HCT116 (cell line): Measurements from ENCODE around the gene KRTAP4-5. TPM values are rescaled to one million over a fixed set of nuclear protein-coding genes. Genes with fewer than 3 reads are reported as not detected.

Experiments used
- ATAC-seq: fragments of 200-7000 bp; cut with Tn5 transposase; 2 replicates; pipeline ENCODE4 v1.9.1; 2020; ENCODE audit warnings: mild to moderate bottlenecking, moderate library complexity
- BruUV-seq: library from RNA; stranded (reverse); fragments of 400-500 nt; replicated peaks from 2 replicates; lab custom pipeline; 2021; lab: Mats Ljungman, UMichigan
- CTCF ChIA-PET: fragments of 300-600 bp; sonication (Branson Sonifier 250); formaldehyde crosslinking; loops from one replicate; lab custom pipeline; 2021; ENCODE audit warnings: antibody characterized with exemption; lab: Charles Lee
- POLR2A ChIA-PET: fragments of 300-600, 350-600 bp; sonication (Branson Sonifier 250); formaldehyde crosslinking; loops from one replicate; lab custom pipeline; 2021; ENCODE audit warnings: antibody characterized with exemption; lab: Charles Lee
- RAD21 ChIA-PET, 2 experiments: fragments of 300-600 bp; sonication (Branson Sonifier 250); formaldehyde crosslinking; loops; one replicate each; lab custom pipeline; 2023; ENCODE audit warnings: low total read pairs in 2 of 2; ENCODE audit not compliant: uncharacterized antibody in 2 of 2, unreplicated experiment in 2 of 2, low non-redundant PET in 1 of 2; lab: Charles Lee
- DNase-seq: peaks from one replicate; pipeline ENCODE4 v3.0.0-alpha.2; 2010; ENCODE audit warnings: low read depth, low spot score
- H2AFZ ChIP-seq: fragments of 200-600 bp; shearing (Covaris generic), sonication (generic); 2 replicates; pipeline ENCODE4 v1.6.1; 2017; ENCODE audit warnings: low read depth, mixed run types, mixed read lengths, antibody characterized with exemption, low read length; ENCODE audit not compliant: poor library complexity, severe bottlenecking
- H3K27ac ChIP-seq: 2 replicates; pipeline ENCODE4 v1.5.1; 2012; ENCODE audit warnings: low read depth, low read length
- H3K27me3 ChIP-seq: fragments of 200-600 bp; sonication (generic); 2 replicates; pipeline ENCODE4 v1.6.1; 2016; ENCODE audit warnings: mixed run types, low read length, mixed read lengths; ENCODE audit not compliant: insufficient read depth
- H3K36me3 ChIP-seq, 2 experiments: fragments of 200-500 bp in 1 of 2; fragments of 200-600 bp in 1 of 2; sonication (Bioruptor generic) in 1 of 2; sonication (generic) in 1 of 2; 2 replicates each; pipeline versions ENCODE4 v1.5.1 to v1.6.1; 2014 to 2016; ENCODE audit warnings: low read length in 2 of 2, inconsistent platforms in 1 of 2, mixed read lengths in 1 of 2, mixed run types in 1 of 2; ENCODE audit not compliant: insufficient read depth in 2 of 2, control insufficient read depth in 1 of 2
- H3K4me1 ChIP-seq, 2 experiments: fragments of 200-600 bp in 1 of 2; sonication (generic) in 1 of 2; 2 replicates each; pipeline versions ENCODE4 v1.5.1 to v1.6.1; 2012 to 2017; ENCODE audit warnings: low read length in 2 of 2, inconsistent platforms in 1 of 2, mild to moderate bottlenecking in 1 of 2, mixed read lengths in 1 of 2, mixed run types in 1 of 2, moderate library complexity in 1 of 2; ENCODE audit not compliant: insufficient read depth in 2 of 2, control insufficient read depth in 1 of 2
- H3K4me2 ChIP-seq: fragments of 200-600 bp; sonication (generic); 2 replicates; pipeline ENCODE4 v1.6.1; 2017; ENCODE audit warnings: mixed run types, low read length, mixed read lengths
- H3K4me3 ChIP-seq, 2 experiments: fragments of 200-600 bp in 1 of 2; sonication (generic) in 1 of 2; replicated peaks in 1 of 2; 2 replicates each; pipeline ENCODE4 v1.5.1; 2011 to 2016; ENCODE audit warnings: low read length in 2 of 2, control low read depth in 1 of 2, low read depth in 1 of 2, mild to moderate bottlenecking in 1 of 2, mixed read lengths in 1 of 2, mixed run types in 1 of 2
- H3K79me2 ChIP-seq: fragments of 200-600 bp; sonication (generic); 2 replicates; pipeline ENCODE4 v1.6.1; 2017; ENCODE audit warnings: mild to moderate bottlenecking, mixed run types, low read length, moderate library complexity, mixed read lengths; ENCODE audit not compliant: insufficient read depth
- H3K9ac ChIP-seq: fragments of 200-600 bp; sonication (generic); 2 replicates; pipeline ENCODE4 v1.6.1; 2016; ENCODE audit warnings: low read length, mixed read lengths
- H3K9me2 ChIP-seq: fragments of 200-600 bp; sonication (generic), shearing (Covaris generic); 2 replicates; pipeline ENCODE4 v1.6.1; 2017; ENCODE audit warnings: mixed run types, mild to moderate bottlenecking, moderate library complexity; ENCODE audit not compliant: insufficient read depth
- H3K9me3 ChIP-seq, 2 experiments: fragments of 200-500 bp in 1 of 2; fragments of 200-600 bp in 1 of 2; sonication (Bioruptor generic) in 1 of 2; sonication (generic) in 1 of 2; 2 replicates each; pipeline ENCODE4 v1.6.1; 2014 to 2017; ENCODE audit warnings: low read length in 2 of 2, mixed read lengths in 2 of 2, inconsistent platforms in 1 of 2, low read depth in 1 of 2, mild to moderate bottlenecking in 1 of 2, mixed run types in 1 of 2, moderate library complexity in 1 of 2; ENCODE audit not compliant: control insufficient read depth in 1 of 2, insufficient read depth in 1 of 2
- H4K20me1 ChIP-seq: fragments of 200-600 bp; sonication (generic), shearing (Covaris generic); 2 replicates; pipeline ENCODE4 v1.6.1; 2017; ENCODE audit warnings: mixed run types, mild to moderate bottlenecking, moderate library complexity; ENCODE audit not compliant: insufficient read depth
- EGR1 ChIP-seq: IDR thresholded peaks from 2 replicates; pipeline ENCODE4 v1.6.1; 2012; ENCODE audit warnings: low read depth
- ELF1 ChIP-seq: IDR thresholded peaks from 2 replicates; pipeline ENCODE4 v1.6.1; 2012; ENCODE audit warnings: low read depth, borderline replicate concordance
- FOSL1 ChIP-seq: IDR thresholded peaks from 2 replicates; pipeline ENCODE4 v1.6.1; 2012; ENCODE audit warnings: low read depth
- JUND ChIP-seq: IDR thresholded peaks from 2 replicates; pipeline ENCODE4 v1.6.1; 2012
- RAD21 ChIP-seq: IDR thresholded peaks from 2 replicates; pipeline ENCODE4 v1.6.1; 2012; ENCODE audit warnings: low read depth, mild to moderate bottlenecking
- SP1 ChIP-seq: IDR thresholded peaks from 2 replicates; pipeline ENCODE4 v1.6.1; 2012; ENCODE audit warnings: low read depth
- ZNF274 ChIP-seq: fragments of 200-500 bp; sonication (Bioruptor generic); IDR thresholded peaks from 2 replicates; pipeline ENCODE4 v1.6.1; 2014; ENCODE audit warnings: mild to moderate bottlenecking, low read depth, low read length, inconsistent platforms
- intact Hi-C: fragments of 100-400 bp; cut with micrococcal nuclease; formaldehyde crosslinking; loops from 2 replicates; pipeline ENCODE4 v1.10.0; 2022
- total RNA-seq: library from RNA; stranded (reverse); gene quantifications from one replicate; pipeline ENCODE4 v1.2.1, GENCODE V29; 2021; ENCODE audit not compliant: unreplicated experiment
- TF ChIP-seq, protein P1 (sequence below), 3 experiments: fragments of 200-600 bp in 1 of 3; sonication (generic) in 1 of 3; IDR thresholded peaks in 2 of 3; conservative IDR thresholded peaks in 1 of 3; 2 replicates each; pipeline ENCODE4 v1.5.1; 2012 to 2017; ENCODE audit warnings: low read depth in 2 of 3, low read length in 2 of 3, antibody characterized with exemption in 1 of 3, borderline replicate concordance in 1 of 3, control low read depth in 1 of 3, mild to moderate bottlenecking in 1 of 3, mixed read lengths in 1 of 3, mixed run types in 1 of 3, moderate library complexity in 1 of 3; ENCODE audit not compliant: insufficient read depth in 1 of 3
- TF ChIP-seq, protein P2 (sequence below): IDR thresholded peaks from 2 replicates; pipeline ENCODE4 v1.6.1; 2011; ENCODE audit warnings: mild to moderate bottlenecking, low read length, moderate library complexity; ENCODE audit not compliant: insufficient replicate concordance; ENCODE audit errors: extremely low read depth

The KRTAP4-5 gene
- total RNA-seq, 1 experiment from 2014 or later: not detected

DNA sequence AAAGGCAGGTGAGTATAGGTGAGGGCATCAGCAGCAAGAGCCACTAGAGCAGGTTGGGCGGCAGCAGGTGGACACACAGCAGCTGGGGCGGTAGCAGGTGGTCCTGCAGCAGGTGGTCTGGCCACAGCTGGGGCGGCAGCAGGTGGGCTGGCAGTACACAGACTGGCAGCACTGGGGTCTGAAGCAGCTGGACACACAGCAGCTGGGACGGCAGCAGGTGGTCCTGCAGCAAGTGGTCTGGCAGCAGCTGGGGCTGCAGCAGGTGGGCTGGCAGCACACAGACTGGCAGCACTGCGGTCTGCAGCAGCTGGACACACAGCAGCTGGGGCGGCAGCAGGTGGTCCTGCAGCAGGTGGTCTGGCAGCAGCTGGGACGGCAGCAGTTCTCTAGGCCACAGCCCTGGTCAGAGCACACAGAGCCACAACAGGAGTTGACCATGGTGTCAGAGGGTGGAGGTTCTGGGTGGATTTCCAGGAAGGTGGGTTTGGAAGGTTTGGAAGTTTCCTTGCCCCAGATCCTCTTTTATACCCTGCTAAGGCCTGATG lies 28.2 kb upstream of the KRTAP4-5 start, which contains the start of gene KRTAP4-2:
TSS of gene KRTAP4-2 (minus strand) at position 495 of the 545 bp plus-strand sequence. CDS start at position 438, 57 bp downstream.
- H3K27me3 ChIP-seq: no peaks in the 10 kb centered on the region
- intact Hi-C loops: no loop called here
- no peak within 1 kb of the TSS for H3K27ac ChIP-seq
- TF ChIP-seq RAD21 (no peak), SP1 (no peak), FOSL1 (no peak), EGR1 (no peak), ZNF274 (no peak), JUND (no peak), ELF1 (no peak)
- TF ChIP-seq, protein P1, sequence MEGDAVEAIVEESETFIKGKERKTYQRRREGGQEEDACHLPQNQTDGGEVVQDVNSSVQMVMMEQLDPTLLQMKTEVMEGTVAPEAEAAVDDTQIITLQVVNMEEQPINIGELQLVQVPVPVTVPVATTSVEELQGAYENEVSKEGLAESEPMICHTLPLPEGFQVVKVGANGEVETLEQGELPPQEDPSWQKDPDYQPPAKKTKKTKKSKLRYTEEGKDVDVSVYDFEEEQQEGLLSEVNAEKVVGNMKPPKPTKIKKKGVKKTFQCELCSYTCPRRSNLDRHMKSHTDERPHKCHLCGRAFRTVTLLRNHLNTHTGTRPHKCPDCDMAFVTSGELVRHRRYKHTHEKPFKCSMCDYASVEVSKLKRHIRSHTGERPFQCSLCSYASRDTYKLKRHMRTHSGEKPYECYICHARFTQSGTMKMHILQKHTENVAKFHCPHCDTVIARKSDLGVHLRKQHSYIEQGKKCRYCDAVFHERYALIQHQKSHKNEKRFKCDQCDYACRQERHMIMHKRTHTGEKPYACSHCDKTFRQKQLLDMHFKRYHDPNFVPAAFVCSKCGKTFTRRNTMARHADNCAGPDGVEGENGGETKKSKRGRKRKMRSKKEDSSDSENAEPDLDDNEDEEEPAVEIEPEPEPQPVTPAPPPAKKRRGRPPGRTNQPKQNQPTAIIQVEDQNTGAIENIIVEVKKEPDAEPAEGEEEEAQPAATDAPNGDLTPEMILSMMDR (IDR thresholded peaks at IDR 0.05 in 2 of 3, conservative IDR thresholded peaks at IDR 0.05 in 1 of 3; ENCODE audit: borderline replicate concordance in 1 of 3, insufficient read depth in 1 of 3, low read depth in 2 of 3, low read length in 2 of 3): no peak
- TF ChIP-seq, protein P2, sequence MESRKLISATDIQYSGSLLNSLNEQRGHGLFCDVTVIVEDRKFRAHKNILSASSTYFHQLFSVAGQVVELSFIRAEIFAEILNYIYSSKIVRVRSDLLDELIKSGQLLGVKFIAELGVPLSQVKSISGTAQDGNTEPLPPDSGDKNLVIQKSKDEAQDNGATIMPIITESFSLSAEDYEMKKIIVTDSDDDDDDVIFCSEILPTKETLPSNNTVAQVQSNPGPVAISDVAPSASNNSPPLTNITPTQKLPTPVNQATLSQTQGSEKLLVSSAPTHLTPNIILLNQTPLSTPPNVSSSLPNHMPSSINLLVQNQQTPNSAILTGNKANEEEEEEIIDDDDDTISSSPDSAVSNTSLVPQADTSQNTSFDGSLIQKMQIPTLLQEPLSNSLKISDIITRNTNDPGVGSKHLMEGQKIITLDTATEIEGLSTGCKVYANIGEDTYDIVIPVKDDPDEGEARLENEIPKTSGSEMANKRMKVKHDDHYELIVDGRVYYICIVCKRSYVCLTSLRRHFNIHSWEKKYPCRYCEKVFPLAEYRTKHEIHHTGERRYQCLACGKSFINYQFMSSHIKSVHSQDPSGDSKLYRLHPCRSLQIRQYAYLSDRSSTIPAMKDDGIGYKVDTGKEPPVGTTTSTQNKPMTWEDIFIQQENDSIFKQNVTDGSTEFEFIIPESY: no peak
- no peaks in the 10 kb centered on the region for H3K9me2 ChIP-seq
- ChIA-PET RAD21 (no interaction called here), CTCF (no interaction called here), POLR2A (no interaction called here)
- no peak within 1 kb of the TSS for H2AFZ ChIP-seq
- H3K9ac ChIP-seq: no peak within 1 kb of the TSS
- H3K4me1 ChIP-seq: no peaks in the 10 kb centered on the region
- BruUV-seq: no TSS peak
- no peak within 1 kb of the TSS for H3K4me3 ChIP-seq
- H3K4me2 ChIP-seq: no peak within 1 kb of the TSS
- DNase-seq (no peak), ATAC-seq (no peak)
- no peaks in the 10 kb centered on the region for H3K36me3 ChIP-seq
- H3K9me3 ChIP-seq: no peaks in the 10 kb centered on the region; a peak in 1 of 4 replicates
- no peaks in the 10 kb centered on the region for H3K79me2 ChIP-seq
- H4K20me1 ChIP-seq: no peaks in the 10 kb centered on the region
